Superior temporal gyrus (tissue), 1 donor: Measurements from ENCODE around the gene DNAAF1.
"Not testable (repeated sequence)": the region's sequence is repeated elsewhere in the genome, so short reads cannot be mapped to it uniquely, and the experiment has no call there.

Experiments used
- DNase-seq: peaks from one replicate; pipeline ENCODE4 v3.0.0-alpha.2; 2016; ENCODE audit errors: extremely low spot score

Gene DNAAF1

DNA sequence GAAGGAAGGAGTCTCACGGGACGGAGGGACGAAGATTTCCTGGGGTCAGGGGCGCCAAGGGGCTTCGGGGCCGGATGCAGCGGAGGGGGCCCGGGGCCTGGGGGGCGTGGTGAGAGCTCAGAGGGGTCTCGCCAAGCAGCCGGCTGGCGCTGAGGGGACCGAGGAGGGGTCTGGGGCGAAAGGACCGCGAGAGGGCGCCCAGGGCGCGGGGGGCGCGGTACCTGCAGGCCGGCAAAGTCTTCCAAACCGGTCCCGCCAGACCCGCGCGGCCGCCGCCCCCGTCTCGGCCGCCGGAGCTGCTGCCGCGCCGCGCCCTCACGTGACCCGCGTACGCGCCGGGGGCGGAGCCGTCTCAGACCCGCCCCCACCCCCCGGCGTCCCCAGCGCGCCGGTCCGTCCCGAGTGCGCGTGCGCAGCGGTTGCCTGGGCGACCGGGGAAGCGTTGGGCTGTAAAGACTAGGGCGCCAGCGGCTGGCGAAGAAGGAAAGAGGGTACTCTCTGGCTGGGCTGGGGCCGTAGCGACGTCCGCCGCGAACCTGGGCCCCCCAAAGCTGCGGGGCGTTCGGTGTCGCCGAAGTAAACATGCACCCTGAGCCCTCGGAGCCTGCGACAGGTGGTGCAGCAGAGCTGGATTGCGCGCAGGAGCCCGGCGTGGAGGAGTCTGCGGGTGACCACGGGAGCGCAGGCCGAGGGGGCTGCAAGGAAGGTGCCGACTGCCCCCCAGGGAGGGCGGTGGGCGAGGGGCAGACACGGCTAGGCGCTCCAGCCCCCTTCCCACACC is at the start of gene DNAAF1, which contains the start of gene HSDL1:
Gene DNAAF1 (plus strand): TSS at position 450 of the 781 bp plus-strand sequence. CDS start 133 bp downstream, at position 583.
Gene HSDL1 (minus strand): TSS at position 319 of the 781 bp plus-strand sequence. CDS start 13,856 bp downstream, outside the sequence.
- DNase-seq: peak; percentile 87

DNA sequence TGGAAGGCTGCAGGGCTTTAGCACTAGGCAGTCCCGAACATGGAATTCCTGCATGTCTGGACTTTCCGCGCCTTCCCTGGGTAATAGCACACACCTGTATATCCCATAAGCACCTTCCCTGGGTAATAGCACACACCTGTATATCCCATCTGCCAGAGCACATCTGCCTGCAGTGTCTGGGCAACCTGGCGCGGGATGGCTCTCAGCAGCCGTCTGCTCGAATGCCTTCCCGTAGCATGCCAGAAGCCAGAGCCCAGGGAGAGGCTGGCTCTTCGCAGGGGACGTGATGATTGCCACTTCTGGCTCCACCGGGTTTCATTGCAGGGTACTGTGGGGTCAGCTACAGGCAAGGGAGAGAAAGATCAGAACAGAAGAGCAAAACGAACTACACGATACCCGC is 49.6 kb upstream of the DNAAF1 start:
- DNase-seq: no peak

DNA sequence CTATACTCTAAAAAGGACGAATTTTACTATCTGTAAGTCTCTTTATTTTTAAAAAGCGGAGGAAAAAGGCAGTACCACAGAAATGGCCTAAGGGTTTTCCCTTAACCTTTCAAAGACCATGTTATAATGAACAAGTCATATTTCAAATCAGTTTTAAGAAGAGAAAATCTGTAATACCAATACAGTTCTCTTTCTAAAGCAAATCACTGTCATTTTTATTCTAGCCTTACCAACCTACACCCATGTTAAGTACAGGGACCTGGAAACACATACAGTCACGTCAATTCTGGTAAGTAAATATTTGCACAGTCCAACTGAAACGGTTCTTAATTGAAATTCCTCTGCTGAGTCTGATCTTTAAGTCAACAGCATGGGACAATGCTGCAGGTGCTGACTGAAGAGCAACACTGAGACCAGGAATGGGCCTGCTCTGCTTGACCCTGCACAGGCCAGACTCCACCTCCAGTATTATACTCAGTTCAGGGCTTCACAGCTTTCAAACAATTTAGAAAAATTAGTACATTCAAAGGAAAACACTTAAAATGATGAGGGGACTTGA is 48.6 kb upstream of the DNAAF1 start:
- no peak for DNase-seq

DNA sequence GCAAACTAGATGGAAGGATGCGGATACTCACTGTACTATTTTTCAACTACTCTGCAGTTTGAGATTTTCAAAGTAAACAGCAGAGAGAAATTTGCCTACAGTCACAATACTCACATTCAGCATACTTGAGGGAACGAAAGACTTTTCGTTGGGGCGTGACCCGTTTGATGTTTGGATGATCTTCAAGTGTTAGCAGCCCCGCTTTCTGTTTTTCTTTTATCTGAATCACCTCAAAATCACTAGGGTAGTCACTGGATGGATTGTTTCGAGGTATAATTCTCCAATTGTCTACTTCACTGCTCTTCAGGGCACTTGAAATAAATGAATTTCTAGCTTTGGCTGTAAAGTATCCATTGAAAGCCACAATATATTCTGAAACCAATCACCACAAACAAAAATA is 46.2 kb upstream of the DNAAF1 start:
- DNase-seq: no peak

DNA sequence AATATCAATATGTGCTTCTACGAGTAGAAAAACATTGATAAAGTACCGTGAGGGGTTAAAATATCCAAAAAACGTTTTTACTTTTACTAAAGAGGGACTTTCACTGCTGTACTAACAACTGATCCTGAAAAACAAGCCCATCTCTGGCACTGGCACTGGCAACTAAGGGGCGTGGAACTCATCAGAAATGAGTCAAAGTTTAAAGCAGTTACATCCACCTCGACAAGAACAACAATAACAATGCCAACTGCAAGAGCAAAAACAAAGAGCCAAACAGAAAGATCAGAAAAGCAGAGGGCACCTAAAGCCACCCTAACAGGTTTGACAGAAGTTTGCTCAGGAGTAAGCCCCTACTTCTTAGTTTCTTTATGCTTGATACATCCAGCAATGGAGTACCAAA is 41.4 kb upstream of the DNAAF1 start:
- DNase-seq: no peak

DNA sequence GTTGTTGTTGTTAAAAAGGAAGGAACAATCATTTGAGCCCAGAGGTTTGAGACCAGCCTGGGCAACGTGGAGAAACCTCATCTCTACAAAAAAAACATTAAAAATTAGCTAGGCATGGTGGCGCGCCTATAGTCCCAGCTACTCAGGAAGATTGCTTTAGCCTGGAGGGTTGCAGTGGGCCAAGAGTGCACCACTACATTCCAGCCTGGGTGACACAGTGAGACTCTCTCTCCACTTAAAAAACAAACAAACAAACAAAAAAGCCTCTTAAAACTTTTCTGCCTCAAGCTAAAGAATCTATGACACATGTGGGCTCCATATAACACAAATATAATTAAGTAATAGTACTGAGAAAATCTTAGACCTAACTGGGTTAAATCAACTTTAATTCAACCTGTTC is 40.9 kb upstream of the DNAAF1 start:
- DNase-seq: no peak

DNA sequence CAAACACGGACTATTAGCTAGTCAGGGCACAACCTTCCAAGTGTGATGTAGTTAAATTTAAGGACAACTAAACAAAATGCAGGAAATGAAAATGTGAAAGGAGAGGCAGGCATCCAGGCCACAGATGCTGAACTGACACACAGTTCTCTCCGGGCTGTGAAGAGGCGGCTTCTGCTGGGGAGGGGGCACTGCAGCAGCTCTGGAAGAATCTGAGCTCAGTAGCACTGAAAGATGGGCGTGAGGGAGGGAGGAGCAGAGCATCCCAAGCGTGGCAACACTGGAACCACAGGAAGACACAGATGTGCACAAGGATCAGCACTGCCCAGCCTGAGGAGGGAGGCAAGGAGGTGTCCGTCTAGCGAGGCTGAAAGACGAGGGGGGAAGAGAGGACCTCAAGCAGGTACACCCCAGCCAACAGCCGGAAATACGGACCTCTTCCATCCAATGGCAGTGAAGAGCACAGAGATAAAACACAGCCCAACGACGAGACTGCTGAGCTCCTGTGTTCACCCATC is 39.8 kb upstream of the DNAAF1 start:
- no peak for DNase-seq

DNA sequence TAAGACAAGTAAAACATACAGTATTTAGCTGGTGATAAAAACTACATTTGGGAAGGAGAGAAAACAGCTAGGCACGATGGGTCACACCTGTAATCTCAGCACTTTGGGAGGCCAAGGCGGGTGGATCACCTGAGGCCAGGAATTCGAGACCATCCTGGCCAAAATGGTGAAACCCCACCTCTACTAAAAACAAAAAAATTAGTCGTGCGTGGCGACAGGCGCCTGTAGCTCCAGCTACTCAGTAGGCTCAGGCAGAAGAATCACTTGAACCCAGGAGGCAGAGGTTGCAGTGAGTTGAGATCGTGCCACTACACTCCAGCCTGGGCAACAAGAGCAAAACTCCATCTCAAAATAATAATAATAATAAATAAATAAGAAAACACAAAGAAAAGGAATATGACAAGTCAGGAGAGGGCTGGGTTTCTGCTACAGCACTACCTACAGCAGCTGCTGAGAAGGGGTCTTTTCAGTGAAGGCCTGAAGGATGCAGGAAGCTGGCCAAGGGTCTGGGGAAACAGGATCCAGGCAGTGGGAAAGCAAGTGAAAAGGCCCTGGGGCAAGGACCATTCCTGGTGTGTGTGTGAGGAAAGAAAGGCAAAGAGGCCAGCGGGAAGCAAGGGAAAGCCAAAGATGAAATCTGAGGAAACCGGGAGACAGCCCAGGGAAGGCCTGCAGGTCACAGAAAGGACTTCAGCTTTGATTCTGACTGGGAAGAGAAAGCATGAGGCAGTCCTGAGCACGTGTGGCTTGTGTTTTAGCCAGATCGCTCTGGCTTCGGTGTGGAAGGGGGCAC is 39.0 kb upstream of the DNAAF1 start:
- no peak for DNase-seq

DNA sequence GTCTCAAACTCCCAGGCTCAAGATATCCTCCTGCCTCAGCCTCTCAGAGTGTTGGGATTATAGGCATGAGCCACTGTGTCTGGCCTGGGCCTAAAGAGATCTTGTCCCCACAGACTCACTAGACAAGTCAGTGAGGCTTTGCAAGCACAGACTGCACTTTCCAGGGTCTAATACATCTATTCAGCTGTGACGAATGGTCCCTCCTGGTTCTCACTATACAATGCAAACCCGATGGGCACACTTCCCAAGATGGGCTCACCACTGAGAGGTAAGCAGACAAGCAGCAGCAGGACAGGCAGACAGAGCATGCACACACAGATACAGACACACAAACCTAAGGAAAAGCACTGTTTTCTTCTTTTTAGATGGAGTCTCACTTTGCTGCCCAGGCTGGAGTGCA is 37.2 kb upstream of the DNAAF1 start:
- DNase-seq: no peak

DNA sequence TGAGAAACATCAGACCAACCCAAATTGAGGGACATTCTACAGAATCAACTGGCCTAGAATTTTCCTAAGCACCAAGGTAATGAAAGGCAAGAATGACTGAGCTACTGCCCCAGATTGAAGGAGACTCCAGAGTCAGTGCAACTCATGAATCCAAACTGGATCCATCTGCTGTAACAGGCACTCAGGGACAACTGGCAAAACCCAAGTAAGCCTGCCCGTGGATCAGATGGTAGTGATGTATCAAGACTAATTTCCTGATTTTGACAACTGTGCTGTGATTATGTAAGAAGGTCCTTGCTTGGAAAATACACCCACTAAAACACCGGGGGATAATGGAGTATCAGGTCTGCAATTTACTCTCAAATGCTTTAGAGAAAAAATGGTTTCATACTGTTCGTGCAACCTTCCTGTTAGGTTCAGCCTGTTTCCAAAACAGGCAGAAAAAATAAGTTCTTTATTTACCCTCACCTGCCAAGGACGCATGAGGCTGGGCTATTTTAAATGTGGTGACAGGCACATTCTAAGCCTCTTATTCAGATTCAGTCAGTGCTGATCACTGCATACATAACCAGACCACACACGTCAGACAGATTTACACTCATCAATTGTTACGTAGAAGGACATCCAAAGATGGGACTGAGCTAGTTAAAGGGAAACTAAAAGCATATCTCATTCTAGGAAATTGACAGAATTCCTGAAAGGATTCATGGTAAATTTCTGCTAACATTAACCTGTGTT is 35.3 kb upstream of the DNAAF1 start:
- DNase-seq: no peak

DNA sequence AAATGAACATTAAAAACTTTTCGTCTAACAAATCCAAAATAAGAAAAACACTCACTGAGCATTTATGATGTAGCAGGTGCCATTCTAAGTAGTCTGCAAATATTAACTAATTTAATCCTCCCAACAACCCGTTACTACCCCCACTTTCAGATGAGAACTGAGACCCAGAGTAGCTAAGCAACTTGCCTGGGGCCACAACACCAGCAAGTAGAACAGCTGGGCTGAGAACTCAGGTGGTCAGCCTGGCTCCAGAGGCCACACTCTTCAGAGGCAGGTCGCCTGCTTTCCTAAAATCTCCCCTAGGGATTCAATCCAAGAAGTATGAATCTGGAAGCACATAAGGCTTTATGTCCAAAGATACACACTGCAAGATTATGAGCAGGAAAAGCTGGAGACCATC is 34.6 kb upstream of the DNAAF1 start:
- DNase-seq: no peak

DNA sequence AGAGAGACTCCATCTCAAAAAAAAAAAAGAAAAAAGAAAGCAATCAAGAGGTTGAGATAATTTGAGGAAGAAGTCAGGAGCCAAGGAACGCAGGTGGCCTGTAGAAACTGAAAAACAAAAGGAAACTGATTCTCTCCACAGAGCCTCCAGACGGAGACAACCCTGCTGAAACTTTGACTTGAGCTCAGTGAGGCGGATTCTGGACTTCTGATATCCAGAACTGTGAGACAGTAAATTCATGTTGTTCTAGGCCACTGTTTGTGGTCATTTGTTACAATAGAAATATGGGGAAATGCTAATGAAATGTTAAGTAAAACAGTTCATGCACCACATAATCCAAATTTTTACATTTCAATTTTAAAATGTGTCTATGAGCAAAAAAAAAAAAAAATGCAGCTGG is 33.6 kb upstream of the DNAAF1 start:
- DNase-seq: no peak

DNA sequence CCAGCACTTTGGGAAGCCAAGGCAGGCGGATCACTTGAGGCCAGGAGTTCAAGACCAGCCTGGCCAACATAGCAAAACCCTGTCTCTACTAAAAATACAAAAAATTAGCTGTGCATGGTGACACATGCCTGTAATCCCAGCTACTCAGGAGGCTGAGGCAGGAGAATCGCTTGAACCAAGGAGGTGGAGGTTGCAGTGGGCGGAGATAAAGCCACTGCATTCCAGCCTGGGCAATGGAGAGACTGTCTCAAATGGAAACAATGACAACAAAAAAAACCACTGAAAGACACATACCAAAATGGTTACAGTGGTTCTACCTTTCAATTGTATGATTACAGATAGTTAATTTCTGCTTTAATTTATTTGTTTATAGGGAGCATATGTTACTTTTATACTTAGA is 33.2 kb upstream of the DNAAF1 start:
- DNase-seq: not testable (repeated sequence)

DNA sequence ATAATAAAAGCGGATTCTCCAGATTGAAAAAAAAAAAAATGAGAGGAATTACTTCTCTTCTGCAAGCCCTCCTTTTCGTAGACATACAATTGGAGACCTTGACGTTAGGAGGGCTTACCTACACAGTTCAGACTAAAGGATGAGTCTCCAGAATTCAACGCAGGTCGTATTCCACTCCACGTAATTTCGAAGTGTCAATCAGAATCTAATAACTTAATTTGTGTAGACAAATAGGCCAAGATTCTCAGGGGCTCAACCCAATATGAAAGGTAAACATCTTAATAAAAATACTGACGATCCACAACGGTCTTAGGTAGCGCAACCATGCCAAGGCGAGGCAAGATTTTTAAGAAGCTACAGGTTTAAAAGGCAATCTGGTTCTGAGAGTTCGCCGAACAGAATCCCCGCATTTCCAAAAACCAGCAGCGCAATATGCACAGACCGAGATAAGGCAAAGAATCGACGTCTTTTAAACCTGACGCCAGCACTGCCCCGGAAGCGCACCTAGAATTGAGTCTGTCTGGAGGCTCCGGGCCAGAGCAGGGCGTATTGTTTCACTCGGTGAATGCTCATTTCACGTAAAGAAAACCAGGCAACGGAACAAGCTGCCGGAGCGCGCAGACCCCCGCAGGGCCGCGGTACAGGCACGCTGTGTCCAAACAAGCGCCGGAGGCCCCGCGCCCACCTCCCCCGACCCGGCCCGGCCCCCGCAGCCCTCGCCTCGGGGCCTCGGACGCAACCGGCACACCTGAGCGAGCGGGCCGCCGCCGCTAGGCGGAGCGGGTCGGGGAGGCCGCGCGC is 29.0 kb upstream of the DNAAF1 start:
- DNase-seq: peak; percentile 45

DNA sequence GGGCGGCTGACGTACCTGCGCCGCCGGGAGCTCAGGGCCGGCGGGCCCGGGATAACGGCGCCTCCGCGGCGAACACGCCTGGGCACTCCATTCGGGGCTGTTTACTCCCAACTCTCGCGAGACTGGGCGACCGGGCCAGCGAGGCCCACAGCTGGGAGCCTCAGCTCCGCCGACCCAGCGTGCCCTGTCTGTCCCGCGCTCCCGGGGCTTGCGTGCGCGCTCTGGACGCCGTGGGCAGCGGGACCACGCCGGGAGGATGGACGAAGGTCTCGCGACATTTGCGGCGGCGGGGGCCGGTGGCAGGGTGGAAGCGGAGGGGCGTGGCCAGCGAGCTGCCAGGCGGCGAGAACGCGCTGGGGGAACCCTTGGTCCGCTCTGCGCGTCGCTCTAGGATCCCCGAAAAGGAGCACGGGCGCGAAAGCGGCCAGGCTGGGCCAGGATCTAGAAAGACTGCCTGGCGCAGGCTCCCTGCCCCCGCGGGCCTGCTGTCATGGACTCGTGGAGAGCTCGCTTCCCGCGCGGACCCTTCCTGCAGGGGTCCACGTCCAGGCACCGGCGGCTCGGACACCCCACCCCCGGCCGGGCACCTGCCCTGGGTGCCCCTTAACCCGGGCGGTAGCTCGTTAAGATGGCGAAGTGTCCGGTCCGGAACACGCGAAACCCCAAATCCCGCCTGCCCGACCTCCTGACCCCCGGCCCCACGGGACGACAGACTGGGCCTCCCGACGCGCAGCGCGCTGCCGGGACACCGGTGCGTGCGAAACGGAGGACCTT is 28.2 kb upstream of the DNAAF1 start, which contains the start of gene MBTPS1:
Gene MBTPS1 (minus strand): TSS at position 223 of the 774 bp plus-strand sequence. CDS start 15,159 bp downstream, outside the sequence.
- DNase-seq: peak; percentile 97

DNA sequence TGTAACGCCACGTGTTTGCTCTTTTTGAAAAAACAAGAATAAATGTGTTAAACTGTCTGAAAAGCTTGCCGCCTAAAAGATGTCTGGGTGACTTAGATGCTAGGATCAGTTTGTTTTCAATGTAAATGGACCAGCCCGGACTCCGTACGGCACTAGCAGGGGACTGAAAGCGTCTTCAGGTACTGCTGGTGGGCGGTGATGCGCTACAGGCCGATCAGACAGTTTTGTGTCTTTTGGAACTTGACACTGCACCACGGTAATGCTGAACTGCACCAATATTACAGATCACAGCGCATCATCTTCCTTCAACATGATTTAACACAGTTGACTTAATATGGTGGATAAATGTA is 27.6 kb upstream of the DNAAF1 start:
- DNase-seq: peak; percentile 69

DNA sequence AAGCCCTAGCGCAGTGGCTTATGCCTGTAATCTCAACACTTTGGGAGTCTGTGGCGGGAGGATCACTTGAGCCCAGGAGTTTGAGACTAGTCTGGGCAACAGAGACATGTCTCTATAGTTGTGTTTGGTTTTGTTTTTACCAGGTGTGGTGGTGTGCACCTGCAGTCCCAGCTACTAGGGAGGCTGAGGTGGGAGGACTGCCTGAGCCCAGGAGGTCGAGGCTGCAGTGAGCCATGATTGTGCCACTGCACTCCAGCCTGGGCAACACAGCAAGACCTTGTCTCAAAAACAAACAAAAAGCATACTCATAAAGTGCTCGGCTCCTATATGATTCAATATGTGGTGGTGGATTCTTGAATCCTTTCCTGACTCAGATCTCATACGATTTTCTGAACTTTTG is 26.8 kb upstream of the DNAAF1 start:
- not testable (repeated sequence) for DNase-seq

DNA sequence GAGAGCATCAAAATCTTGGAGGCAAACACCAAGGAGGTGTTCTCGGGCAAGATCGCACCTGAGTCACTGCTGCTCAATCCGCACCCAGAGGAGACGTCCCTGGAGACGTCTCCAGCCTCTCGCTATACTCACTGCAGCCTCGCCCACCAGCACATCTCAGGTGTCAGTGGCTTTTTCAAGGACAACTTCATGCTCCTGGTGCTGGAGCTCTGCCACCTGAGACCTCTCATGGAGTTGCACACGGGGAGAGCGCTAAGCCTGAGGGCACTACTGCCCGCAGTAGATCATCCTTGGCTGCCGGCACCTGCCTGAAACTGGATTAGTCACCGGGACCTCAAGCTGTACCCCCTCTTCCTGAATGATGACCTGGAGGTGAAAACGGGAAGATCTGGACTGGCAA is 25.7 kb upstream of the DNAAF1 start:
- DNase-seq: no peak

DNA sequence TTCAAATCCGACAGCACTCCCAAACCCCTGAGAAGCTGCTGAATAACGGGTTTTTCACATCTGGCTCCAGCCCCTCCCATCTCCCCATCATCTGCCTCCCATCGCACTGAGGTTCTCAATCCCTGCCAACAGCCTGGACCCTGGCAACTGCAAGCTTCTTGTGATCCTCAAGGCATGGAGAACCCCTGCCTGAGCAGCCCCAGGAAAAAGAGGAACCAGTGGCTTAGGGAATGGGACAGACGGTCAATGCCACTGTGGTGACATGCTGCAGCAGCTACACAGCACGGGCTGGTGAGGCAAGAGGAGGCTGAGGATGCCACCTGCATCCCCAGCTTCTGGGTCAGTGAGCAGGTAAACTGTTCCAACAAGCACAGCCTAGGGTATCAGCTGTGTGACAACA is 25.1 kb upstream of the DNAAF1 start:
- DNase-seq: no peak

DNA sequence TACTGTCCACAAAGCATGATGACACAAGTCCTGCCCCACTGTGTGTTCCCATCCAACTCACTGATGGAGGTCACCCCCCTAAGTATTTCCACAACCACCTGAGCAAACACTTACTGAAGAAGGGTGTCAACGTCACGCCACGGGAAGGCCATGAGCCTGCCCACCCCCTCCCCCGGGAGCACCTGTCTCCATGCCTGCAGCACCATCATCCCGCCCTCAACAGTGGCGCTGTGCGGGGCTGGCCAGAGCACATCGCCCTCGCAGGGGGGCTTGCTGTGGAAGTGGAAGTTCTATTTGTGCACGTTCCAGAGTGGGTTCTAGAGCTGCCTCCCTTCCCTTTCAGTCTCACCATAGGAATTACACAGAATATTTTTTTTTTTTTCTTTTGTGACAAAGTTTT is 24.1 kb upstream of the DNAAF1 start:
- DNase-seq: no peak
